ENCODE measurements around the gene TUBA8.
"Not testable (repeated sequence)": the region's sequence is repeated elsewhere in the genome, so short reads cannot be mapped to it uniquely, and the experiment has no call there.

TUBA8 gene

DNA sequence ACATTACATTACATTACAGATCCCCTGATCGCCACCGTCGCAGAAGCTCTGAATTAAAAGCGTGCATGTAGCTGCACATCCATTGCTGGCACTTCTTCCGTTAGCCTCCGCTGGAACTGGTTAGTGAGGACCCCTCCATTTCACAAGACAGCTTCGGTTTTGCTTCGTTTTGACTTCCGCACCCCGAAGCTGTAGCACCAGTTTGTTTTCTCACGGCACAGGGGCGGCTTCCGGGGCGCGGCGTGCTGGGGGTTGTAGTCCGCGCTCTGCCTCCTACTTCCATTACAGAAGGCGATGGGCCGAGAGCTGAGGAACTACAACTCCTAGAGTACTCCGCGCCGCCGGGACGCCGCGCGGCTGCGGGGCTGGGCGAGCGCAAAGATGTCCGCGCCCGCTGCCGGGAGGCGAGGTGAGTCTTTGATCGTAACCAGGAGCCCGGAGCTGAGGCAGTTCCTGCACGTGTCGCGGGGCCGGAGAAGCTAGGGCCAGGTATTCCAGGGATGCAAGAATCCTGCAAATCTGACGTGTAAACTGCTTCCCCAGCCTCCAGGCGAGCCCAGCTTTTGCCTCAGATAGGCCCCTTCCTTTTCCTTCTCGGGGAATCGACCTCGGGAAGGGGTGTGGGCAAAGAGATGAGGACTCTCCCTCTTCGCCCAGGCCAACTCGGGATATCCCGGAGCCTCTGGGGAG is 32.8 kb upstream of the TUBA8 start, which contains the start of gene PEX26:
Gene PEX26 (plus strand): TSS at position 352 of the 690 bp plus-strand sequence. CDS start 387 bp downstream, outside the sequence.
- DNase-seq (ENCODE audit: low read depth) = peak; percentile 82

DNA sequence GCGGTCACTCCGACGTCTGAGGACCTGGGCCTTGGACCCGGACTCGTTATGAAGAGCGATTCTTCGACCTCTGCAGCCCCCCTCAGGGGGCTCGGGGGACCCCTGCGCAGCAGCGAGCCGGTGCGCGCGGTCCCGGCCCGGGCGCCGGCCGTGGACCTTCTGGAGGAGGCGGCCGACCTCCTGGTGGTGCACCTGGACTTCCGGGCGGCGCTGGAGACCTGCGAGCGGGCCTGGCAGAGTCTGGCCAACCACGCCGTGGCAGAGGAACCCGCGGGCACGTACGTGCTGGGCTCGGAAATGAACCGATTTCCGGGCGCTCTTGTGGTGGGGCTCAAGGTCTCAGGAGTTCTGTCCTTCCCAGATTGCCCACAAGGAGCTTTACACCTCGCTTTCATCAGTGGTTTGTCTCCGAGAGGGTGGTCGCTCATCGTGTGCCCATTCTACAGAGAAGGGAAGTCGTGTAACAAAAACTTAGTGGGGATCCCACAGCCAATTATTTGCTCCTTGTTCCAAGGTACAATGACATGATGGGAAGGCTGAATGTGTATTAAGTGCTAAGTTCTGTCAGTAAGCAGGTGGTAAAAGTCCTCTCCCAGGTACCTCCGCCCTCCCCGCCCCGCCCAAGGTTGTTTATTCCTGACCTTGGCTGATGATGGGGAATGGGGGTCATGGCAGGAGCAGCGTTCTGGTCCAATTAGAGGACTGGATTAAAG is 32.1 kb upstream of the TUBA8 start:
- peak; percentile 33 for DNase-seq (ENCODE audit: low read depth)

DNA sequence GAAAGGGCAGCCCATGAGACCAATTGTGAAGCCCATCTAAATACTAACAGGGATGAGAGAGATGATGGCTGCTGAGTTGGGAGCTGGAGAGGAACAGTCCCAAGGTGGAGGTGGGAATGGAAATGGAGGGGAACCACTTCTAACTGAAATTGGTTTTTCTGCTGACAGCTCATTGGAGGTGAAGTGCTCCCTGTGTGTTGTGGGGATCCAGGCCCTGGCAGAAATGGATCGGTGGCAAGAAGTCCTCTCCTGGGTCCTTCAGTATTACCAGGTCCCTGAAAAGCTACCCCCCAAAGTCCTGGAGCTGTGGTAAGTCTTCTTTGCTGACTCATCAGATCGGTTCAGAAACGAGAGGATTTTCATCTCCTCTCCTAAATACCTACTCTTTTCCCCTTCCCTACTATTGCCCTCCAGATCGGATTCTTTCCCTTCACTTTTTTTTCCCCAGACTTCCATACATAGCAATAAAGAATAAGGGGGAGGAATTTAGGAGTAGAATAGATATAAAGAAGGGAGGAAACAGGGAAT is 30.8 kb upstream of the TUBA8 start:
- no peak for DNase-seq (ENCODE audit: low read depth)

DNA sequence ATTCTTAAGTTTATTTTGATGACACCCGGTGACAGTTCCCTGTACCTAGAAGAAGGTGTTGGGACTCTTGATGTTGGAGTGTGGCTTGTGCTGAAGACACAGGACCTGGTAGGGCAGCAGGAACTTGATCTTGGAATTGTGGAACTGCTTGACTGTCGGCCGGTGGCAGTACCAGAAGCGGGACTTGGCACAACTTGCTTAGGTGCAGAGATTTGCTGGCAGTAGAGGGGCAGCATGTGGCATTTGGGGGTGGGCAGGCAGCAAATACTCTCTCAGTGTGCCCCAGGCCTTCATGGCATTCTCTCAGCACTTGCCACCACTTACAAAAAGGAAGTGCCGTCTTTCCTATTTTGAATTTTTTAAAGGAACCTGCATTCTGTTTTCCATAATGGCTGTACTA is 29.2 kb upstream of the TUBA8 start:
- no peak for DNase-seq (ENCODE audit: low read depth)

DNA sequence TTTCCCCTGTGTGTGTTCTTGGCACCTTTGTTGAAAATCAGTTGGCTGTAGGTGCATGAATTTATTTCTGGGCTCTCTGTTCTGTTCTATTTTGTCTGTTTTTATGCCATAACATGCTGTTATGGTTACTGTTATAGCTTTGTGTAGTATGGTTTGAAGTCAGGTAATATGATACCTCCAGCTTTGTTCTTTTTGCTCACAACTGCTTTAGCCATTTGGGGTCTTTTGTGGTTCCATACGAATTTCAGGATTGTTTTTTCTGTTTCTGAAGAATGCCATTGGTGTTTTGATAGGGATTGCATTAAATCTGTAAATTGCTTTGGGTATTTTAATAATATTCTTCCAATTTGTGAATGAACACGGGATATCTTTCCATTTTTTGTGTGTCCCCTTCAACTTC is 28.1 kb upstream of the TUBA8 start:
- DNase-seq (ENCODE audit: low read depth) = no peak

DNA sequence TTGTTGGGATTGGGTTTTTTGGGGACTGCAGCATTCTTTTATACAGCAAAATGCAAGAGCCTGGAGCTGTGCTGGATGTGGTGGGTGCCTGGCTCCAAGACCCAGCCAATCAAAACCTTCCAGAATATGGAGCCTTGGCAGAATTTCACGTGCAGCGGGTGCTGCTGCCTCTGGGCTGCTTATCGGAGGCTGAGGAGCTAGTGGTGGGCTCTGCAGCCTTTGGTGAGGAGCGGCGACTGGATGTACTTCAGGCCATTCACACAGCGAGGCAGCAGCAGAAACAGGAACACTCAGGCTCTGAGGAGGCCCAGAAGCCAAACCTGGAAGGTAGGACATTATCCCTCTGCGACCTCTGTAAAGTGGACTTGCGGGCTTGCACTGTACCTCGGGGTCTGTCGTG is 27.2 kb upstream of the TUBA8 start:
- DNase-seq (ENCODE audit: low read depth) = no peak

DNA sequence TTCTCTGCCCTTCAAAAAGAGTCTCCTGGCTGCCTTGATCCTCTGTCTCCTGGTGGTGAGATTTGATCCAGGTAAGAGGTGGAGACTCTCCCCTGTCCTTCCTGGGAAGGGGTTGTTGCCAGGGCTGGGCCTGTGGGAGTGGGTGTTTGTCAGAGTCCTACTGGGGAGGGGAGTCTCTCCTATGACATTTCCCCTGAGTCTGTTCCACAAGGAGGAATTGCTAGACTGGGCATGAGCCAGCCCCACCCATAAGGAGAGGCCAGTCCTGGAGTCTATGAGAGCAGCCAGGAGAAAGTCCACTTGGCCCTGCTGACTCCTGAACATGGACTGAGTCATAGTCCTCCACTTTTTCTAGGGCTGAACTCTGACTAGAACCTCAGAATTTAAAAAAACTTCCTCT is 25.4 kb upstream of the TUBA8 start:
- DNase-seq (ENCODE audit: low read depth) = no peak

DNA sequence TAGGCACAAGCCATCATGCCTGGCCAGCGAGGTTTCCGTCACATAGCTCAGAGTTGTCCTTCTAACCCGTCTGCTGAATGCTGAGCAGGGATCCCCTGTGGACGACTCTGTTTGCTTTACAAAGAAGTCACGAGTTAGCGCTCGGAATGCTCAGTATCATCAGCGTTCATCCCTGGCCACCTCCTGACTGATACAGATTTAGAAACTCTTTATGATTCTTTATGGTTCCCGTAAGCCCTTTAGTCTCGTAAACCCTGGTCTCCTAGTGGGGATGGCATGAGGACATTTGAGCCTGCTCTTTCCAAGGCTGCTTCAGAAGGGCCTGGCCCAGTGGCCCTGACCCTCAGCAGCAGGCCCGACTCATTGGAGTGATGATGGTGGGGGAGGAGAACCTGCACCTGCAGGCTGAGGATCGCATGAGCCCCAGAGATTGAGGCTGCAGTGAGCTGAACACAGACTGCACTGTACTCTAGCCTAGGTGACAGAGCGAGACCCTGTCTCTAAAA is 23.2 kb upstream of the TUBA8 start:
- DNase-seq (ENCODE audit: low read depth) = no peak

DNA sequence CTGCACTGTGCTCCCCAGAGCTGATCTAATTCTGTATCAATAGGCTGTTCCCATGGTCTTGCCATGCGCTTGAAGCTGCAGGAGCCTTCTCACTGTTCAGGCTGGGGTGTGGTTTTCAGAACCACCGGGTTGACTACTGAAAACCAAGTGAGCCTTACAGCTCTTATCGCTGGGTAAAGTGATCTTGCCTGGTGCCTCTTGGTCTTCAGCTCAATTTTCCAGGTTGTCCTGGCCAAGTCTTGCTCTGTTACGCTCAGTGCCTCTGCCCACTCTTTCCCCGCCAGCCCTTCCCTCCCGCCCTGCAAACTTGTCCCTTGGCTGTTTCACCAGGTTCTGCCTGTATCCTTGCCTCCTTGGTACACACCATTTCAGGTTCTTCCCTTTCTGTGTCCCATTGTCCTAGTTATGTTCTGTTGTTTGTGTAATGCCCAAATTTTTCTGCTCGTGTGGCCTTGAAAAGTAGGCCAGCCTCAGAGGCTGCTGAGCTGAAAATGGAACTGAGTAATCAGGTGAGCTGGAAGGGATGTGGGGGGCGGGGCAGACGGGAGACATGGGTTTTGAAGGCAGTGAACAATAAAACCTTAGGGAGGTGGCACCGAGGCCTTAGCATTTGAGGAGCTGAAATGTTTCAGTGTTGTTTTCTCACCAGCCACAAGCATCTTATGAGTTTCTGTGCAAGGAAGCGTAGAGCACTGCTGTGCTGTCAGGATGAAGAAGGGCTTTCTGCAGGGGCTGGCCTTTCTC is 21.6 kb upstream of the TUBA8 start:
- no peak for DNase-seq (ENCODE audit: low read depth)

DNA sequence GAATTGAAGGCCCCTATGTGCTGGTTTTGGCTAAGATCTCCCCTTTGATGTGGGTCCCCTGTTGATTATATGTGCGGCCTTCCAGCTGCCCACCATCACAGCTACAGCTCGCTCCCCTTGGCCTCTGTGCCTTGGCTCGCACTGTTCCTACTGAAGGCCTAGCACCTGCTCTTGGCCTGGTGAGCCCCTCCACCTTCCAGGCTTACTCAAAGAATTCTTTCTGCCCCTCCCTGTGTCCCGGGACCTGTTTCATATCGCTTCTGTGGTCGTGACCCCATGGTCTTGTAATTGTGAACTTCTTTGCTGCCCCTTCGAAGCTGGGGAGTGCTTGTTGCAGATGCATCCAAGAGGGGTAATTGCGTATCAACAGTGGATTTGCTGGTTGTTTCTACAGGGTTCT is 20.3 kb upstream of the TUBA8 start:
- DNase-seq (ENCODE audit: low read depth) = no peak

DNA sequence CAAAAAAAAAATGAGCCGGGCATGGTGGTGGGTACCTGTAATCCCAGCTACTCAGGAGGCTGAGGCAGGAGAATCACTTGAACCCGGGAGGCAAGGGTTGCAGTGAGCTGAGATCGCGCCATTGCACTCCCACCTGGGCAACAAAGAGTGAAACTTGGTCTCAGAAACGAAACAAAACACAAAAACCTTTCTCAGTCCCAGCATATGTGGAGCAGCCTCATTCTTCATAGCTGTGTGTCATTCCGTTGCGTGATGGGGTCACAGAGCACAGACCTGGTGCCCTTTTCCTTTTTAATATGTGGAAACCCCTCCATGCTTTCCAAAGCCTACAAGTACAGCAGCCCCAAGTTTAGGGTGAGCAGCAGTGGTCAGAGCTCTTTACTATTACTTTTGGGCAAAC is 19.1 kb upstream of the TUBA8 start:
- DNase-seq (ENCODE audit: low read depth) = no peak

DNA sequence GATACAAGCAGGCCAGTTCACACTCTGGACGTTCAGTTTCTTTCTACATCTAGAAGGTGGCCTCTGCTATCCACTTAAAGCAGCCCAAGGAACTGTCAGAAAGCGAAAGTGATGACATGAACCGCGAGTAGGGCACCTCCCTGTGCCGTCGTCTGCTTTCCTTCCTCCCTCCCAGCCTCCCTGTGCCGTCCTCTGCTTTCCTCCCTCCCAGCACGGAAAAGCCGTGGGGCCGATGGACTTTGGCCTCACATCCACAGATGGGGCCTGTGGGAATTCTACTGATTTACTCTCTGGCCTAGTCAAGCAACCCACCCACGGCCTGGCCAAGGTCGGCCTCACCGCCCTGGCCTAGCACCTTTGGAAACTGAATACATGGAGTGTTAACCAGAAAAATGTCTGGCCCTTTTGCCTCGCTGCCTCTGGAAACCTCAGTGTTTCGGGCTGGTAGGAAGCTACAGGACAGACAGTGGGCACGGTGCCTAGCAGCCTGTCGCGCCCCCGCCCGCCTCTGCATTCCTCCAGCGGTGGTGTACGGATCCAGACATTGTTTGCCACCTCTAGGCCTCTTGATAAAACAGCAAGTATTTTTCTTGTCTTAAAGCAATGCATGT is 18.6 kb upstream of the TUBA8 start:
- DNase-seq (ENCODE audit: low read depth) = no peak

DNA sequence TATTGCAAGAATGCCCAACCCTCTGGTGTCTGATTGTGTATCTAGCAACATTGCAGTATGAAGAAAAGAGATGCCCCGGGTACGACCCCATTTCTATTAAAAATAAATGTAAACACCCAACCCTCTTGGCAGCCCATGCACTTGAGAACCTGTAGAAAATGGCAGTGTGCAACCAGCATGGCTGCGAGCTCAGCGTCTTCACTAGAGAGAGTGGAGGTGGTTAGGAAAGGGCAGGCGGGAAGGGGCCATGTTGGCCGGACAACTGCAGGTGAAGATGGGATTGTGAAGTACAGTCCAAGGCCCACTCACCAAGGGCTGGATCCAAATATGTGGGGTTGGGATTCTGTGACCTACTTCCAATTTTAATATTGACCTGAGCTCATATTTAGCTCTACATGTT is 16.9 kb upstream of the TUBA8 start:
- no peak for DNase-seq (ENCODE audit: low read depth)

DNA sequence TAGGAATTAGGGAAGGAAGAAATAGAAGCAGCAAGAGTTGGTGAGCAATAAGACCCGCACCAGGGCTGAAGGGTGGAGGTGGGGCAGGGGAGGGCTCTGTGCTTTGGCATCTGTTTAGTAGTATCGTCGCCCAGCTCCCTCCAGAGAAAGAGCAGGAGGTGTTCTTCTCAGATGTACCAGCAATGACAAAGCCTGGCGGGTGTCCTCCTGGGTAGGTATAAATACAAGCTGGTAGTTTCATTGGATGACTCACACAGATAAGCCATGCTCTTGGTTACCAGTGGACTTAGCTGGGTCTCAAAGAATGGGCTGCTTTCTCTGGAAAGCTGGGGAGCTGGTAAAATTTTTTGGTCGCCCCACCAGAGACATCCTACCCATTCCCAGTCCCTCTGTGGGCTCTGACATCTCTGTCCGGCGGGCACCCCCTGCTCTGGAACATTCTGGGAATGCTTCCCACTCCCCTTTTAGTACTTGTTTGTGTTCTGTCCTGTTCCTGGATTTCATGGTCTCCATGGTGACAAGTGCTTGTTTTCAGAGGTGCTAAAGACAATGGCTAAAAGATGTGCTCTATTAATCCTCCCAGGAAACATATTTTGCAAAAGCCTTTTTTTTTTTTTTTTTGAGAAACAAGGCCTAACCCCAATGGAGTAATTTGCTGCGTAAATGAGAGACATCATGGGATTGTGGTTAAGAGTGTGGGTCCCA is 15.4 kb upstream of the TUBA8 start:
- no peak for DNase-seq (ENCODE audit: low read depth)

DNA sequence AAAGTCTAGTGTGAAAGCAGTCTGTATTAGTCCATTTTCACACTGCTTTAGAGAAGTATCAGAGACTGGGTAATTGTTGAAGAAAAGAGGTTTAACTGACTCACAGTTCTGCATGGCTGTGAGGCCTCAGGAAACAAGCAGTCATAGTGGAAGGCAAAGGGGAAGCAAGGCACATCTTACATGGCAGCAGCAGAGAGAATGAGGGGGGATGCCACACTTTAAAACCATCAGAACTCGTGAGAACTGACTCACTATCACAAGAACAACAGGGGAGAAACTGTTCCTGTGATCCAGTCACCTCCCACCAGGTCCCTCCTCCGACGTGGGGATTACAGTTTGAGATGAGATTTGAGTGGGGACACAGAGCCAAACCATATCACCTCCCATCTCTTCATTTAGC is 13.8 kb upstream of the TUBA8 start:
- DNase-seq (ENCODE audit: low read depth) = no peak

DNA sequence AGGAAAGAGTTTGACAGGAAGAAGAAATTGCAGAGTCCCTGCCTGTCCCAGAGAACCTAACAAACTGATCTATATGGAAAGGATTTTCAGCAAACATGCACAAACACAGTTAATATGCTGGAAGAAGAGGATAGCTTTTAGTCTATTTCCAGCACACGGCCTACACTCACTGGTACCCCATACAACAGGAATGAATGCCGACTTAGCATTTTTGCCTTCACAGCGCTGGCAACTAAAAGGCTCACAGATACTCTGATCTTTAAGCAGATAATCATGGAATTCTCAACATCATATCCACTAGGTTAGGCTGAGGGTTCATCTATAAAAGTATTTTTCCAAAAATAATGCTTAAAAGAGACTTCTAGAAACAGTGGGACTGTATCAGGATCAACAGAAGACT is 9.8 kb upstream of the TUBA8 start:
- DNase-seq (ENCODE audit: low read depth) = no peak

DNA sequence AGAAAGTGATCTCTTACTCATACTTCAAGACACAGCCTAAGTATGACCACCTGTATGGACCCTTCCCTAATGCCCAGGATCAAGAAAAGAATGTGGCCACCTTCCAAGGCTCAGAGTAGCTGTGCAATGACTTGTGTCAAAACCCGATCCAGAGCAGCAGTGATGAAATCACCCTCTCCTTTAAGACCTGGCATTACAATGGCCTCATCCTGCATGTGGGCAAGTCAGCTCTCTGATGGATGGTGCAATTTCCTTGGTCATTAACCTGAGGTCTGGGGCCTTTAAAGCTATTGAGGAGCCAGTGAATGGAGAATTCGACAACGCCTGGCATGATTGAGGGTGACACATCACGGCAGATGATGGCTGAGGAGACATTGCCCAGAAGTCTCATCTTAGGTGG is 9.1 kb upstream of the TUBA8 start:
- no peak for DNase-seq (ENCODE audit: low read depth)

DNA sequence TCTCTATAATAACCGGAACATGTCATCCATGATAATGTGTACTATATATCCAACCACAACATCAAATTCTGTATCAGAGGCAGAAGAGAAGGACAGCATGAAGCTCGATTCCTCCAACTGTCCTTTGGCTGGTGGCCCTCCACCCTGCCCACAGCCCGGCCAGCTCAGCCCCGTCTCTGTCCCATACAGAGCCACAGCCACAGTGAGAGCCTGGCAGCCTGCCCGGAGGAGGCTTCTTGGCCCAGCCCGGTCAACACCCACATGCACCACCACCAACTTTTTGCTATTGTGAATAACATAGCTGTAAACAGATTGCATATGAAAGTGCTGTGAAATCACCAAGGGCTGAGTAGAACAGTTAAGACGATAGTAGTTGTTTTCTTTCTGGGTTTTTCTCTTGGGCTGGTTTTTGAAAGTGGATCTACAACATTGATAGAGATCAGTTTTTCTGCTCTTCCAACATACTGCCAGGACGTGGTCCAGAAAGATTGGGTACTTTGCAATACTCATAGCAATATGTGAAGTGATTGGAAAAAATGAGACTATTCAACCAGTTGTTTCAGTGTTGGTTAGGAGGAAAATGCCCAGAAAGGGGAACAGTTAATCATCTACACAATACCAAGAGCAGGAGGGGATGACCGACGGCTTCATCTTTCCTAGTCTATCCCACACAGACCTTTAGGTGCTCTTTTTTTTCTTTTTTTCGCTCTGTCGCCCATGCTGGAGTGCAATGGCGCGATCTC is 6.9 kb upstream of the TUBA8 start:
- DNase-seq (ENCODE audit: low read depth) = no peak

DNA sequence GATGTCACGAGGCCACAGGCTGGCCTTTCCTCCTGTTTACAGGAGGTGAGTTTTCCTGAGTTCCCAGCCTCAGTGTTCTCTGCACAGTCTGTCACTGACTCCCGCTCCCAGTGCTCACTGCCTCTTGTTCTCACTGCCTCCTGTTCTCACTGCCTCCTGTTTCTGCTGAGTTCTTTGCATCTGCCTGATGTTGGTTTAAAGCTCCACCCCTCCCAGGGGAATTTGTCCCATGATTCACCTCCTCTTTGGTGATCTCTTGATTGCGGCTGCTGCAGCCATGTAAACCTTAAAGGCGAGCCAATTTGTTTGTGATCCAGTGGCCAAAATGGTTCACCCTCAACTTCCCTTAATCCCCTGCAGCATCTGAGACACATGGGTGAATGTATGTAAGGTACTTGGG is 6.0 kb upstream of the TUBA8 start:
- DNase-seq (ENCODE audit: low read depth) = no peak

DNA sequence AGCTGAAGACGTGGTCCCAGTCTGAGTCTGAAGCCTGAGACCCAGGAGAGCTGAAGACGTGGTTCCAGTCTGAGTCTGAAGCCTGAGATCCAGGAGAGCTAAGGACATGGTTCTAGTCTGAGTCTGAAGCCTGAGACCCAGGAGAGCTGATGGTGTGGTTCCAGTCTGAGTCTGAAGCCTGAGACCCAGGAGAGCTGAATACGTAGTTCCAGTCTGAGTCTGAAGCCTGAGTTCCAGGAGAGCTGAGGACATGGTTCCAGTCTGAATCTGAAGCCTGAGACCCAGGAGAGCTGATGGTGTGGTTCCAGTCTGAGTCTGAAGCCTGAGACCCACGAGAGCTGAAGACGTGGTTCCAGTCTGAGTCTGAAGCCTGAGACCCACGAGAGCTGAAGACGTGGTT is 4.6 kb upstream of the TUBA8 start:
- not testable (repeated sequence) for DNase-seq (ENCODE audit: low read depth)

All from CMK (cell line).